ENCODE measurements around the gene C11orf16. TPM values are rescaled to one million over a fixed set of nuclear protein-coding genes. Genes with fewer than 3 reads are reported as not detected.
A peak's percentile ranks its signal among the peaks of the same experiment; 100 is the strongest.

C11orf16 gene
- total RNA-seq, 1 experiment from 2014 or later: not detected

- ChIA-PET POLR2A (interaction anchor here (0.7 kb wide), 1 partner anchor 42 kb away, joined by 3 read pairs; no protein-coding TSS in a partner anchor), CTCF (interaction anchor here (0.6 to 2.6 kb wide), 2 partner anchors 13 to 49 kb away, joined by 3 to 15 read pairs; no protein-coding TSS in a partner anchor)
- peak overlapping the region; percentile 75 for H3K4me3 Mint-ChIP-seq (ENCODE audit: unreplicated experiment)
- peaks cover 21% of the 10 kb centered on the region for H3K36me3 Mint-ChIP-seq (ENCODE audit: insufficient read depth, unreplicated experiment)
- no peaks in the 10 kb centered on the region for H3K4me1 ChIP-seq
- no peaks in the 10 kb centered on the region for H3K9me3 Mint-ChIP-seq (ENCODE audit: unreplicated experiment)
- DNase-seq: no peak
- peak overlapping the region; percentile 18 for H3K27ac Mint-ChIP-seq (ENCODE audit: unreplicated experiment)
- no peaks in the 10 kb centered on the region for H3K9me3 ChIP-seq
- H3K4me1 Mint-ChIP-seq (ENCODE audit: low read depth, unreplicated experiment): peaks cover 8% of the 10 kb centered on the region
- no peaks in the 10 kb centered on the region for H3K36me3 ChIP-seq (ENCODE audit: control insufficient read depth, insufficient read depth, low read length)
- BruUV-seq (replicated peaks): no TSS peak
- H3K27me3 ChIP-seq (replicated peaks; ENCODE audit: control insufficient read depth, insufficient read depth, low read length): no peaks in the 10 kb centered on the region
- peak overlapping the region; percentile 64 for H3K4me3 ChIP-seq (ENCODE audit: low read depth, low read length)
- H3K27me3 Mint-ChIP-seq (ENCODE audit: insufficient read depth, unreplicated experiment): peaks cover 7% of the 10 kb centered on the region
- no peak for TF ChIP-seq CTCF (IDR thresholded peaks at IDR 0.05; ENCODE audit: insufficient read depth in 1 of 2, low read depth in 1 of 2, low read length in 1 of 2, severe bottlenecking in 1 of 2, unreplicated experiment in 1 of 2)
- intact Hi-C loops (cut with micrococcal nuclease; ENCODE audit: unreplicated experiment): loop anchor here (1.0 to 5.0 kb wide), 4 partner anchors 40 to 1433 kb away; partner anchors contain the start of gene TMEM9B
These were observed 22.1 kb downstream of the C11orf16 start for GRCh38 chr11:8910649-8911026.

- H3K4me1 ChIP-seq: no peaks in the 10 kb centered on the region
- H3K27me3 ChIP-seq (replicated peaks; ENCODE audit: control insufficient read depth, insufficient read depth, low read length): no peaks in the 10 kb centered on the region
- no peak overlapping the region for H3K4me3 ChIP-seq (ENCODE audit: low read depth, low read length)
- TF ChIP-seq CTCF (IDR thresholded peaks at IDR 0.05; ENCODE audit: insufficient read depth in 1 of 2, low read depth in 1 of 2, low read length in 1 of 2, severe bottlenecking in 1 of 2, unreplicated experiment in 1 of 2): no peak
- POLR2A ChIA-PET: no interaction called here
- no peaks in the 10 kb centered on the region for H3K9me3 Mint-ChIP-seq (ENCODE audit: unreplicated experiment)
- CTCF ChIA-PET: no interaction called here
- no TSS peak for BruUV-seq (replicated peaks)
- intact Hi-C loops (cut with micrococcal nuclease; ENCODE audit: unreplicated experiment): no loop called here
- H3K4me1 Mint-ChIP-seq (ENCODE audit: low read depth, unreplicated experiment): peaks cover 8% of the 10 kb centered on the region
- H3K27ac Mint-ChIP-seq (ENCODE audit: unreplicated experiment): no peak overlapping the region
- no peaks in the 10 kb centered on the region for H3K9me3 ChIP-seq
- peaks cover 9% of the 10 kb centered on the region for H3K27me3 Mint-ChIP-seq (ENCODE audit: insufficient read depth, unreplicated experiment)
- DNase-seq: no peak
- H3K36me3 Mint-ChIP-seq (ENCODE audit: insufficient read depth, unreplicated experiment): peaks cover 6% of the 10 kb centered on the region
- no peaks in the 10 kb centered on the region for H3K36me3 ChIP-seq (ENCODE audit: control insufficient read depth, insufficient read depth, low read length)
- no peak overlapping the region for H3K4me3 Mint-ChIP-seq (ENCODE audit: unreplicated experiment)
These were observed 24.6 kb downstream of the C11orf16 start for GRCh38 chr11:8908099-8908498.

DNA sequence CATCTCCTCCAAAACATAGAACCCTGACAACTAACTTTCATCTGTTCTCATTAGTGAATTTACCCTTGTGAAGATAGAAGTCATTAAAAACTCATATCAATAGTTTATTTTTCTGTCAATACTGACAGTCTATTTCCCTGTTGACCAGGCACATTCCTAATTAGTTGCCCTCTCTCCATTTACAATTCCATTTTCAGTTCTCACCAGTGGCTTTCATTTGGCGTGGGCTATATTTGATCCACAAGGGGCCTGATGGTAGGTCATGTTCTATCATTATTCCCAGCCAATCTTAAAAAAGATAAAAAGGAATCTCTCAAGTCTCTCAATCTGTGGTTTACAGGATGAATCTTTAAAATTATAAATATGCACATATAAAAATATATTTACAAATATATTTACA, 25.6 kb downstream of the C11orf16 start:
- no peak overlapping the region for H3K4me3 Mint-ChIP-seq (ENCODE audit: unreplicated experiment)
- intact Hi-C loops (cut with micrococcal nuclease; ENCODE audit: unreplicated experiment): no loop called here

More for the DNA sequence above, 25.6 kb downstream of the C11orf16 start:
- CTCF ChIA-PET: no interaction called here
- no peak for DNase-seq
- POLR2A ChIA-PET: interaction anchor here (0.7 kb wide), 1 partner anchor 174 kb away, joined by 5 read pairs; no protein-coding TSS in a partner anchor
- BruUV-seq (replicated peaks): no TSS peak
- H3K27ac Mint-ChIP-seq (ENCODE audit: unreplicated experiment): no peak overlapping the region
- no peak for TF ChIP-seq CTCF (IDR thresholded peaks at IDR 0.05; ENCODE audit: insufficient read depth in 1 of 2, low read depth in 1 of 2, low read length in 1 of 2, severe bottlenecking in 1 of 2, unreplicated experiment in 1 of 2)
- H3K9me3 ChIP-seq: peaks cover 7% of the 10 kb centered on the region
- H3K4me1 ChIP-seq: no peaks in the 10 kb centered on the region
- no peak overlapping the region for H3K4me3 ChIP-seq (ENCODE audit: low read depth, low read length)
- peaks cover 8% of the 10 kb centered on the region for H3K4me1 Mint-ChIP-seq (ENCODE audit: low read depth, unreplicated experiment)
- H3K9me3 Mint-ChIP-seq (ENCODE audit: unreplicated experiment): no peaks in the 10 kb centered on the region
- peaks cover 9% of the 10 kb centered on the region for H3K27me3 Mint-ChIP-seq (ENCODE audit: insufficient read depth, unreplicated experiment)
- H3K27me3 ChIP-seq (replicated peaks; ENCODE audit: control insufficient read depth, insufficient read depth, low read length): no peaks in the 10 kb centered on the region
- H3K36me3 ChIP-seq (ENCODE audit: control insufficient read depth, insufficient read depth, low read length): no peaks in the 10 kb centered on the region
- H3K36me3 Mint-ChIP-seq (ENCODE audit: insufficient read depth, unreplicated experiment): peaks cover 6% of the 10 kb centered on the region
